Effector memory CD4-positive, alpha-beta T cell (primary cell): ENCODE measurements around the gene CACNG6.

ENCODE experiments used
- DNase-seq, 3 donors: peaks; one replicate each; pipeline ENCODE4 v3.0.0-alpha.2; 2020
- H3K27ac ChIP-seq: 2 replicates; pipeline ENCODE4 v1.7.0; 2013; ENCODE audit warnings: mild to moderate bottlenecking, low read length, moderate library complexity; ENCODE audit not compliant: insufficient read depth, poor library complexity, severe bottlenecking
- H3K27me3 ChIP-seq: replicated peaks from 2 replicates; pipeline ENCODE4 v1.7.0; 2013; ENCODE audit warnings: mild to moderate bottlenecking, low read length; ENCODE audit not compliant: insufficient read depth, control insufficient read depth, poor library complexity, severe bottlenecking
- H3K36me3 ChIP-seq: 2 replicates; pipeline ENCODE4 v1.7.0; 2013; ENCODE audit warnings: mild to moderate bottlenecking, low read length, moderate library complexity; ENCODE audit not compliant: control insufficient read depth, insufficient read depth
- H3K4me1 ChIP-seq: 2 replicates; pipeline ENCODE4 v1.7.0; 2013; ENCODE audit warnings: low read length, mild to moderate bottlenecking; ENCODE audit not compliant: control insufficient read depth, insufficient read depth, poor library complexity, severe bottlenecking
- H3K4me3 ChIP-seq: 2 replicates; pipeline ENCODE4 v1.7.0; 2013; ENCODE audit warnings: low read length, low read depth, mild to moderate bottlenecking; ENCODE audit not compliant: insufficient read depth, poor library complexity, severe bottlenecking
- H3K9me3 ChIP-seq: 2 replicates; pipeline ENCODE4 v1.7.0; 2013; ENCODE audit warnings: mild to moderate bottlenecking, low read length, moderate library complexity; ENCODE audit not compliant: control insufficient read depth

Gene CACNG6

GRCh38 chr19:53982001-53982451 lies 9.4 kb upstream of the CACNG6 start:
- Histone ChIP-seq H3K27me3 (peaks cover 38% of the 10 kb centered on the region), H3K9me3 (no peaks in the 10 kb centered on the region), H3K36me3 (no peaks in the 10 kb centered on the region), H3K27ac (no peak overlapping the region), H3K4me1 (peaks cover 24% of the 10 kb centered on the region), H3K4me3 (peak overlapping the region; percentile 37)
- DNase-seq = no peak

GRCh38 chr19:53982611-53983010 lies 8.8 kb upstream of the CACNG6 start:
- peaks cover 36% of the 10 kb centered on the region for H3K27me3 ChIP-seq
- no peak overlapping the region for H3K27ac ChIP-seq
- peaks cover 21% of the 10 kb centered on the region for H3K4me1 ChIP-seq
- H3K4me3 ChIP-seq = no peak overlapping the region
- DNase-seq = no peak
- no peaks in the 10 kb centered on the region for H3K9me3 ChIP-seq
- H3K36me3 ChIP-seq = no peaks in the 10 kb centered on the region

DNA sequence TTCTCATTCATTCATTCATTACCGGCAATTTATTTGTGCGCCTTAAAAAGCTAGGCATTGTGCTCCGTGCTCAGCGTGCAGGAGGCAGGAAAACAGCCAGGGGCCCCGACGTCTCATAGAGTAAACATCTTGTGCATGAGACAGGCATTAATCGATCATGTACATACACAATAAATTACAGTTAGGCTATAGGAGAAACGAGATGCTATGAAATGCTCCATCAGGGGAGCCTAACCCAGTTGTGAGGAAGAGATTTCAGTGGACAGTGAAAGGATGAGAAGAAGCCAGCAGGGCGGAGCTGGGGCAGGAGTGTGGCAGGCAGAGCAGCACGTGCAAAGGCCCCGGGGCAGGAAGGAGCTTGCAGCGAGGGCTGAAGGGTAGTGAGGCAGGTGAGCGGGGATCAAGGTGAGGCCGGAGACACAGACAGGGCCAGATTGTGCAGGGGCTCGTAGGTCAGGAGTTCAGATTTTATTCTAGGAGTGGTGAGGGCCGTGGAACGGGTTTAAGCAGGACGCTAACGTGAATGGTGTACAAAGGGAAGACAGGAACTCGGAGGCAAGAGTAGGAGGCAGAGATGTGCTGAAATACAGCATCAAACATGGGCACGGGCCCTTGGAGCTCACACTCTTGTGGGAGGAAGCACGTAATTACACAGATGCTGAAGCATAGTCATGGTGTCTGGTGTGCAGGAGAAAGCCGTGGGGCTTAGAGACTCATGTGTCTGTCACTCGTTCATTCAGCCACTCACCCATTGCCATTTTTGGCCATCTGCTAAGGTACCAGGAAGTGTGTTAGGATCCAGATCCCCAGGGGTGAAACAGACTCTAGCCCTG lies 7.8 kb upstream of the CACNG6 start:
- Histone ChIP-seq H3K27me3 (peaks cover 27% of the 10 kb centered on the region), H3K36me3 (no peaks in the 10 kb centered on the region), H3K9me3 (no peaks in the 10 kb centered on the region), H3K27ac (no peak overlapping the region), H3K4me3 (no peak overlapping the region), H3K4me1 (peaks cover 13% of the 10 kb centered on the region)
- DNase-seq = no peak

- Histone ChIP-seq H3K4me3 (no peak overlapping the region), H3K36me3 (no peaks in the 10 kb centered on the region), H3K9me3 (no peaks in the 10 kb centered on the region), H3K27me3 (peaks cover 9% of the 10 kb centered on the region), H3K4me1 (peaks cover 4% of the 10 kb centered on the region), H3K27ac (no peak overlapping the region)
- DNase-seq = no peak
These were observed 5.6 kb upstream of the CACNG6 start for GRCh38 chr19:53985863-53986262.

- H3K4me1 ChIP-seq = no peaks in the 10 kb centered on the region
- peaks cover 20% of the 10 kb centered on the region for H3K27me3 ChIP-seq
- H3K36me3 ChIP-seq = no peaks in the 10 kb centered on the region
- H3K4me3 ChIP-seq = no peak overlapping the region
- H3K27ac ChIP-seq = no peak overlapping the region
- H3K9me3 ChIP-seq = no peaks in the 10 kb centered on the region
- no peak for DNase-seq
These were observed 2.5 kb upstream of the CACNG6 start for GRCh38 chr19:53988981-53989380.

DNA sequence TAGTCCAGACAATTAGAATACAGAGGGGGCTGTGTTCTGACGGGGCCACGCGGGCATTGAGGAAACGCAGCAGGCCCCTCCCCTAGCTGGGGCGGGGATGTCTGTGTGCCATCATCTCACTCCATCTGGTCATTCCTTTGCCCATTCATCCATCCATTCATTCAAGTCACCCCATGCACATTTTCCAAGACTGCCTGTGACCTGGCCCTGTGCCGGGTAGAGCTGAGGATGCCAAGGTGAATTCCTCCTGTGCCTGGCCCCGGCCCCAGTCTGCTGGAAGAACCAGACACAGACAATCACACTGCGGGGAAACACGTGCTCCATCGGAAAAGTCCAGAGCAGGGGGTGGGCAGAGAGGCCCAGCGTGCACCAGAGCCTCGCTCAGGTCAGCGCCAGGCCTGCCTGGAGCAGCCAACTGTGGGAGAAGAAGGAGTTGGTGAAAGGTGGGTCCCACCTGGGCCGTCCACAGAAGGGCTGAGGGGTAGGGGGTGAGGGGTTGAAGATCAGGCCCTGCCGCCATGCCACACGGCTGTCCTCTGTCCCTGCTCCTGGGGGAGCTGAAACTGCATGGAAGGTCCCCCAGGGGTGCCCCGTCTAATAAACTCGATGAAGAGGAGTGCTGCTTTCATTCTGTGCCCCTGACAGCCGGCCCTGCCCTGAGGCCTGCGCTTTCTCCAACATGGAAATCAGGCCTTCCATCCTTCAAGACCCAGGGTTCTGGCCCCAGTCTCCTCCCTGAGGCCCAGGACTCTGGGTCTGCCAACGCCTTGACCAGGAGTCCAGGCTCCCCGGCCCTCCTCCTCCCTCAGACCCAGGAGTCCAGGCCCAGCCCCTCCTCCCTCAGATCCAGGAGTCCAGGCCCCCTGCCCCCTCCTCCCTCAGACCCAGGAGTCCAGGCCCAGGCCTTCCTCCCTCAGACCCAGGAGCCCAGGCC lies 1.6 kb upstream of the CACNG6 start:
- Histone ChIP-seq H3K27me3 (peaks cover 20% of the 10 kb centered on the region), H3K4me1 (no peaks in the 10 kb centered on the region)
- no peak for DNase-seq

GRCh38 chr19:53992211-53992610 lies 774 bp downstream of the CACNG6 start:
- no peak for DNase-seq
- no peaks in the 10 kb centered on the region for H3K36me3 ChIP-seq
- no peaks in the 10 kb centered on the region for H3K9me3 ChIP-seq
- no peak overlapping the region for H3K4me3 ChIP-seq
- no peak overlapping the region for H3K27ac ChIP-seq
- peaks cover 20% of the 10 kb centered on the region for H3K27me3 ChIP-seq
- no peaks in the 10 kb centered on the region for H3K4me1 ChIP-seq

More for the DNA sequence above, 1.6 kb upstream of the CACNG6 start:
- no peak overlapping the region for H3K4me3 ChIP-seq
- H3K36me3 ChIP-seq = no peaks in the 10 kb centered on the region
- H3K27ac ChIP-seq = no peak overlapping the region
- H3K9me3 ChIP-seq = no peaks in the 10 kb centered on the region

DNA sequence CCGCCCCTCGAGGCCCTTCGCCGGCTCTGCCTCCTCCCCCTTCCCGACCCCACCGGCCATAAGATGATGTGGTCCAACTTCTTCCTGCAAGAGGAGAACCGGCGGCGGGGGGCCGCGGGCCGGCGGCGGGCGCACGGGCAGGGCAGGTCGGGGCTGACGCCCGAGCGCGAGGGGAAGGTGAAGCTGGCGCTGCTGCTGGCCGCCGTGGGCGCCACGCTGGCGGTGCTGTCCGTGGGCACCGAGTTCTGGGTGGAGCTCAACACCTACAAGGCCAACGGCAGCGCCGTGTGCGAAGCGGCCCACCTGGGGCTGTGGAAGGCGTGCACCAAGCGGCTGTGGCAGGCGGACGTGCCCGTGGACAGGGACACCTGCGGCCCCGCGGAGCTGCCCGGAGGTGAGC lies 1.4 kb downstream of the CACNG6 start:
- Histone ChIP-seq H3K9me3 (no peaks in the 10 kb centered on the region), H3K4me3 (no peak overlapping the region), H3K27ac (no peak overlapping the region), H3K27me3 (peaks cover 20% of the 10 kb centered on the region), H3K36me3 (no peaks in the 10 kb centered on the region), H3K4me1 (no peaks in the 10 kb centered on the region)
- DNase-seq = no peak

DNA sequence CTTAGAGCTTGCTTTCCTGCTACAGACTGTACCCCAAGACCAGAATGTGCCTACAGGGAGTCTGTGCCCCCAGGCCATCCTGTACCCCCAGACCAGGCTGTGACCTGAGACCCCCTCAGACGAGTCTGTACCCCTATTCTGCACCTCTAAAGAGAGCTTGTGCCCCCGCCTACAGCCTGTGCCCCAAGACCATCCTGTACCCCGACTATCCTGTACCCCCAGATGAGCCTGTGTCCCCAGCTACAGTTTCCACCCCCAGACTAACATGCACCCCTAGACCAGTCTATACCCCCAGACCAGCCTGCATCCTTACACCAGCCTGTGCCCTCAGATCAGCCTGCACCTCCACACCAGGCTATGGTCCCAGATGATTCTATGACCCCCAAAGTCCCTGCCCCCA lies 2.0 kb downstream of the CACNG6 start:
- no peak for DNase-seq
- no peaks in the 10 kb centered on the region for H3K9me3 ChIP-seq
- peaks cover 20% of the 10 kb centered on the region for H3K27me3 ChIP-seq
- no peak overlapping the region for H3K27ac ChIP-seq
- no peaks in the 10 kb centered on the region for H3K36me3 ChIP-seq
- no peak overlapping the region for H3K4me3 ChIP-seq
- no peaks in the 10 kb centered on the region for H3K4me1 ChIP-seq

DNA sequence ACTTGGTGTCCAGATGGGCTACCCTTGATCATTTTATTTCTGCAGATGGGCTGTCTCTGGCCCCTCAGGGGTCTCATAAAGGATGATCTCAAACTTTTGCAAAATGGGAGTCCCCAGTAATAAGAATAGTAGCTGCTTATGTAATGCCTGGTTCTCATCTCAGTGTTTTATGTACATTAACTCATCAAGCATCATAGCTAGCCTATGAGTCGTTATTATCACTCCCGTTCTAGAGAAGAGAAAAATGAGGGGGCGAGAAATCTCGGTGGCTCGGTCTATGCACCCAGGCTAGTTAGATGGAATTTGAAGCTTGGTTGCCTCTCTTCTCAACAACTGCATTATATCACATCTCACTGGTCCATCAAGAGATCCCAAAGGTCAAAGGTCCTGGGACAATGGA lies 3.4 kb downstream of the CACNG6 start:
- Histone ChIP-seq H3K36me3 (no peaks in the 10 kb centered on the region), H3K4me3 (no peak overlapping the region), H3K27me3 (peaks cover 25% of the 10 kb centered on the region), H3K27ac (no peak overlapping the region), H3K9me3 (no peaks in the 10 kb centered on the region), H3K4me1 (no peaks in the 10 kb centered on the region)
- no peak for DNase-seq
